Activated CD4-positive, alpha-beta T cell treated with anti-CD3 and anti-CD28 coated beads for 24 hours (primary cell): ENCODE results near the gene CHMP3.
A peak's percentile ranks its signal among the peaks of the same experiment; 100 is the strongest.
"Not testable (repeated sequence)": the region's sequence is repeated elsewhere in the genome, so short reads cannot be mapped to it uniquely, and the experiment has no call there.

Experiments used
- DNase-seq, 2 donors: peaks; one replicate each; pipeline ENCODE4 v3.0.0-alpha.2; 2020; ENCODE audit warnings: low read depth in 2 of 2

Gene CHMP3

DNA sequence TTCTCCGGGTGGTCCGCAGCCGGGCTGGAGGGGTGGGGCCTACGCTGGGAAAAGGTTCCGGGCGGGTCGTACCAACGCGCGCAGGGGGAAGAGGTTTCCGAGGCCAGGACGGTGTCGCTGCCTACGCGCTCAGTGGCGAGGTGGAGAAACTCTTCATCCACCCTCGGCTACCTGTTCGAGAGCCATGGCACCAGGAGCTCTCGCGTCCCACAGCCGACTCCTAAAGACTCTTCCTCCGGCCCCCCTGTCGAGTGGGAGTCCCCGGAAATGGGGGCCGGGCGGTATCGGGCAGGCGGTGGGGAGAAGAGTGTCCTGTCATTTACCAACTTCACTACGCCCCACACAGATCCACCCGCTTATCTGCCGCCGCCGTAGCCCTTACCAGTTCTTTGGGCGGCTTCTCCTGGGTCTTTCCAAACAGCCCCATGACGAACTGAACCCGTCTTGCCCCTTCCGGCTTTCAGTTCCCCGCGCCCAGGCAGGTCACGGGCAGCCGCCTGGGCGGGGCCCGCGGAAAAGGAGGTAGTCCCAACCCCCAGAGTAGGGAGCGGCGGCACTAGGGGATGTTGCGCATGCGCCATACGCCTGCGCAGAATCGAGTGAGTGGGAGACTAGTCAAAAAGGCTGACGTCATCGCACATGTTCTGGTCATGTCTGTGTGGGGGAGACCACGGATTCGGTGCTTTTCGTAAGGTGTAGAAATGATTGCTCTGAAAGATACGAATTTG lies at the start of gene CHMP3:
CHMP3 (minus strand) TSS at position 522 of the 728 bp plus-strand sequence; CDS start at position 427, 95 bp downstream.
- peak; percentile 91 to 93 for DNase-seq

DNA sequence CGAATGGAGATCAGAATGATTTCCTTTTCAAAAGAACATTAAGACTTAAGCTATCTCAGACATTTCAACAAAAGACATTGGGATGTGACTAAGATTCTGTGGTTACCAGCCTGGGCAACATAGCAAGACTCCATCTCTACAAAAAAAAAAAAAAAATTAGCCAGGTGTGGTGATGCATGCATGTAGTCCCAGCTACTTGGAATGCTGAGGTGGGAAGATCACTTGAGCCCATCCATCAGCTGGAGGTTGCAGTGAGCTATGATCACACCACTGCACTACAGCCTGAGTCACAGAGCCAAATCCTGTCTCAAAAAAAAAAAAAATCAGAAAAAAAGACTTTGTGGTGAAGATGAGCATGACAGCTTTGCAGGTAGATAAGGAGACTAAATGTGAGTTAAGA lies 47.6 kb upstream of the CHMP3 start:
- no peak for DNase-seq

DNA sequence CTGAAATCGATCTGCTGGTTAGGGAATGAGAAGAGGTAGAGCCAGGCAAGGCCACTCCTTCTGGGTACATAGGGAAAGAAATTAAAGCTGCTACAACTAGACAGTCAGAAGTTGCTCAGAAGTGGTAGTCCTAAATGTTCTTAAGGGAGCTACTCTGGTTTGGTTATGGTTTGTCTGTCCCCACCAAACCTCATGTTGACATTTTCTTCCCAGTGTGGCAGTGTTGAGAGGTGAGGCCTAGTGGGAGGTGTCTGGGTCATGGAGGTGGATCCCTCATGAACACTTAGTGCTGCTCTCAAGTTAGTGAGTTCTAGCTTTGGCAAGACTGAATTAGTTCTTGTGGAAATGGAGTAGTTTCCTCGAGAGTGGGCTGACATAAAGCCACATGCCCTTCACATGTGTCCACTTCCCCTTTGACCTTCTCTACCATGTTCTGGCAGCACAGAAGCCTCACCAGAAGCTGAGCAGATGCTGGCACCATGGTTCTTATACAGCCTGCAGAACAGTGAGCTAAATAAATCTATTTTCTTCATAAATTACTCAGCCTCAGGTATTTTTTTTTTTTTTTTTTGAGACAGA lies 45.7 kb upstream of the CHMP3 start:
- DNase-seq: no peak

DNA sequence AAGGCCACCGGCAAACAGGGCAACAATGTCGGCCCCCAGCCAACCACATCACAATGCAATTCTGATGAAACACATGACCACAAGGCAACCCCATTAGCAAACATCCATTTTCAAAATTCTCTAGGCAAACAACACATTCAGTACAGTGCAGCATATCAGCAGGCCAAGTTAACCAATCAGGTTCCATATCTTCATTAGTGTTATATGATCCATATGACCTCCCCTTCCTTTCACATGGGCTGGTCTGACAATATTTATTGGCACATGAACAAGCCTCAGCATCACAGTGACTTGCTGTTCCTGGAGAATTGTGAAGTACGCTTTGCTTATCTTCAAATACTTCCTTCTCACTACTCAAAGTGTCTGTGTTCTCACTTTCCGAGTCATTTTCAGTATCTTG lies 40.7 kb upstream of the CHMP3 start:
- no peak for DNase-seq

DNA sequence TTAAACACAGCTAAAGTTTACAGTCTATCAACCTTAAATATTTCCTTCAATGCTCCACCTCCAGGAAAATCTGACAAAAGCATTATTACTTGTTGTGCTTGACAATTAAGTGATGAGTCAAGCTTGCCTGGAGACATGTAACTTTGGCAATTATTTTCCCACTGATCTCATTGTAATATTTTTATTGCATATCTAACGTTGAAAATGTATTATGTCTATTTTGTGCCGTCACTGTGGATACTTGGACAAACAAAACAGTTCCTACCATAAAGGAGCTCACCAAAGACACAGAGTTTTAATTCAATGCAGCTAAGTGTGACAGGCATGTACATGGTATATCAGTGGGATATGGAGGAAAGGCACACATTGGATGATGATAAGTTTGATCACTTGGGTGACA lies 35.7 kb upstream of the CHMP3 start:
- DNase-seq: no peak

DNA sequence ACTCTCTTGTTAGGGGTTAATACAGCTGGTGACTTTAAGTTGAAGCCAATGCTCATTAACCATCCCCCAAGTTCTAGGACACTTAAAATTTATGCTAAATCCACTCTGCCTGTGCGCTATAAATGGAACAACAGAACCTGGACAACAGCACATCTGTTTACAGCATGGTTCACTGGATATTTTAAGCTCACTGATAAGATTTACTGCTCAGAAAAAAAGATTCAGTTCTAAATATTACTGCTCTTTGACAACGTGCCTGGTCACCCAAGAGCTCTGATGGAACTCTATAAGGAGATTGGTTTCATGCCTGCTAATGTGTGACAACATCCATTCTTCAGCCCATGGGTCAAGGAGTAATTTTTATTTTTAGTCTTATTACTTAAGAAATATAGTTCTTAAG lies 32.9 kb upstream of the CHMP3 start:
- DNase-seq: no peak

DNA sequence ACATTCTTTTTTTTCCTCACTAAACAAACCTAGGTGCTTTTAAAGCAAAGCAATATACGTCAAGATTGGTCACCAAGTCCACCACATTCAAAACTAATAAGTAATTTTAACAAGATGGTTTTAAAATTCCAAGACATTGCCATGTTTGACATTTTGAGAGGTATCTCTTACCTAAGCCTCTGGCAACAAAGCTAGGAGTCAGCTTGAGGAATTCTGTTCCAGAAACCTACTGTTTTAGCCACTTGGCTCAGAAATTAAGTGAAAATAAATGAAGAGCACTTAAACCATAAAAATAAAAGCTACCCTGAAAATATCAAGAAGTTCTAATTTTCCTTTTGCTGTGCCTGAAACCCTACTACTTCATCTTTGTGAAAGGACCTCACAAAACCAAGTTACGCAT lies 30.0 kb upstream of the CHMP3 start:
- no peak for DNase-seq

DNA sequence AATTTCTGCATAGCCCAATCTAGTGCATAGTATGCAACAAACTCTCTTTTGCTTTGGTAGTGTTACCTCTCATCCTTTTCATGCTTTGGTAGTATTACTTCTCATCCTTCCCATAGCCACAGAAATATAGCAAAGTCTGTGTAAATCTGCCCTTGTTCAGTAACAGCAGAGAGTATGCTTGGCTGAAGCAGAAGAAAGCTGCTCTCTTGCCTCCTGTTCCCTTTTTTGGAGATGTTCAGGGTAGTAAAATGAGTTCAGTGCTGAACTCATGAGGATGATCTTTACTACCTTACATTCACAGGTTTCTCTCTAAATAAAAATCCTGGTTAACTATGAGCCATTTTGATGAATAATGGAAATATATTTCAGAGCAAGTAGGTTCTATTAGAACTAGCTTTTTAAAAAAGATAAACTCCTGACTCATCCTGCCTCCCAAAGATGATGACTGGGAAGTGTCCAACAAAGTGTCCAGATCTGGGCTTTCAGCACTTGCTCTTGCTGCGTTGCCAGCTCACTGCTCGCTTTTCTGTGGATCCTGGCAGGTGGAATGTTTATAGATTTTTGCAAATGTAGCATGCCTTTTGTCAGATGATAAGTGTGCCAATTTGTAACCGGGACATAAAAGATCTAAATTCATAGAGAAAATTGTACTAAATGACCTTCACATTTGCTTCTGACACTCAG lies 29.4 kb upstream of the CHMP3 start:
- DNase-seq: no peak

DNA sequence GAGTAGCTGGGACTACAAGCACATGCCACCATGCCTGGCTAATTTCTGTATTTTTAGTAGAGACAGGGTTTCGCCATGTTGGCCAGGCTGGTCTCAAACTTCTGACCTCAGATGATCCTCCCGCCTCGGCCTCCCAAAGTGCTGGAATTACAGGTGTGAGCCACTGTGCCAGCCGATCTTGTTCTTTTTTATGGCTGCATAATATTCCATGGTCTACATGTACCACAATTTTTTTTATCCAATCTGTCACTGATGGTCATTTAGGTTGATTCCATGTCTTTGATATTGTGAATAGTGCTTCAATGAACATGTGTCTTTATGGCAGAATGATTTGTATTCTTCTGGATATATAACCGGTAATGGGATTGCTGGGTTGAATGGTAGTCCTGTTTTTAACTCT lies 26.5 kb upstream of the CHMP3 start:
- DNase-seq: not testable (repeated sequence)

DNA sequence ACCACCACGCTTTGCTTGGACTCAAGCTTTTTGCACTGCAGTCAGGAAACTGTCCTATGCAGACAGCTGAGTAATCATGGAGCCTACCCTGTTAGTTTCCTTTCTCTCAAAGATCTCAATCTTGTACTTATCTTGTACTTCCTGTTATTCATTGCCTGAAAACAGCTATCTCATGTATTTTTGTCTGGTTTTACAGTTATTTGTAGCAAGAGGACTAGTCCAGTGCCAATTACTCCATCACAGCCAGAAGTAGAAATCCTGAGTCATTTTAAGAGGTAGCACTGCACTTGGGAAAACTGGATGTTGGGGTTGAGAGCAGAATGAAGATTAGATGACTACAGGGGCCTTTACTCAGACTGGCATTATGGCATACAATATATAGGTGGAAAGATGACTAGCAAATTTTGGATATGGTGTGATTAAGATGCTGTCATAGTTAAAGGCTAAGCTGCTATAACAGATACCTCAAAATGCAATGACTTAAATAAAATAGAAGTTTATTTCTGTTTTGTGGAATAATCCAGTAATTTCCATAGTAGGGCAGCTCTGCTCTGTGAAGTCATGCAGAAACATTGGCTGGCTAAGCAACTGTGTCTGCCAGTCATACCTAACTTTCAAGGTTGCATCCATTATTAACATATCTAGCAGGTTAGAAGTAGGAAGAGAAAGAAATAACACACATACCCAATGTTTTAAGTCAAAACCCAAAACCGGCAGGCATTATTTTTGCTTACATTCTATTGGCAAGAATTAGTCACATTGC lies 21.1 kb upstream of the CHMP3 start:
- DNase-seq: no peak

DNA sequence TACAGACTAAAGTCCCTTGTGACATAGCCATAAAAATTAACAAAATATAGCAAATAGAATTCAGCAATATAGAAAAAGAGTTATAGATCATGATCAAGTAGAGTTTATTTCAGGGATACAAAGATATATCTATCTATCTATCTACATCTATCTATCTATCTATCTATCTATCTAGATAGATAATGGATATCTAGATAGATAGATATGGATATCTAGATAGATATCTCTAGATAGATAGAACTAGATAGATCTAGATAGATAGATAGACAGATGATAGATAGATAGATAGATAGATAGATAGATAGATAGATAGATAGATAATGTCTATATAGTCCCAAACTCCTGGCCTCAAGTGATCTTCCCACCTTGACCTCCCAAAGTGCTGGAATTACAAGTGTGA lies 17.3 kb upstream of the CHMP3 start:
- no peak for DNase-seq

DNA sequence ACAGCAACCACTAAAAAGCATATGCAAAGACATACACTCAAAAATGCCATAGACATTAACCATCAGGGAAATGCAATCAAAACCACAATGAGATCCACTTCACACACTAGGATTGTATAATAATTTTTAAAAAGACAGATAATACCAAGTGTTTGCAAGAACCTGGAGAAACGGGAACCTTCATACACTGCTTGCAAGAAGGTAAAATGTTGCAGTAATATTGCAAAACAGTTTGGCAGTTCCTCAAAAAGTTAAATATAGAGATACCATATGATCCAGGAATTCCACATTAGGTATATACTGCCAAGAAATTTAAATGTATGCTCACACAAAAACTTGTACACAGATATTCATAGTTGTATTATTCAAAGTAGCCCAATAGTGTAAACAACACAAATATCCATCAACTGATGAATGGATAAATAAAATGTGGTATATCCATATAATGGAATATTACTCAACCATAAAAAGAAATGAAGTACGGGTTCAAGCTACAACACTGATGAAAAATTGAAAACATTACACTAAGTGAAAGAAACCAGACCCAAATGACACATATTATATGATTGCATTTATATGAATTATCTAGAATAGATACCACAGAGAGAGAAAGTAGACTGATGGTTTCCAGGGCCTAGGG lies 14.7 kb upstream of the CHMP3 start:
- DNase-seq: no peak

DNA sequence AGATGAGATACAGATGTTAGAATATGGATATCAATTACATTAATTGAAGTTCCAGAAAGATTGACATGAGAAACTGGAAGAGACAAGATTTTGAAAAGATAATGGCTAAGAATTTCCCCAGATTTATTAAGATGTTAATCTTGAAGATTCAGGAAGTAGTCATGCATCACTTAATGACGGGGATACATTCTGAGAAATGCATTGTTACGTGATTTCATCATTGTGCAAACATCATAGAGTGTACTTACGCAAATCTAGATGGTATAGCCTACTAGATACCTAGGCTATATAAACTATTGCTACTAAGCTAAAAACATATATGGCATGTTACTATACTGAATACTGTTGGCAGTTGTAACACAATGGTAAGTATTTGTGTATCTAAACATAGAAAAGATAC lies 6.8 kb upstream of the CHMP3 start:
- no peak for DNase-seq

DNA sequence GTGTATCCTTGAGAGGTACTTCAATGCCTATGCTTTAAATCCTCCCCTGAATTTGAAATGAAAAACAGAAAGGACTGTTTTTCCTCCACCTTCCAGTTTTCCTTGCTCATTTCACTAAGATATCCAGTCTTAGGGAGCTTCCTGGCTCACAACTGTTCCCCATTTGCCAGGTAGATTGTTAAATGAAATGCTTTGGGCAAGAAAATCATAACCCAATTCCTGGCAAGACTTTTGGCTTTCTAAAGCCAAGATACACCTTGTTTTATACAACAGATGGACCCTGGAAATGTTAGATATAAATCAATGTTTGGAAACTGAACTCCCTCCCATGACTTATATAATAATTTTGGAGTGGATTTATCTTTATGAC lies 3.6 kb upstream of the CHMP3 start:
- no peak for DNase-seq

DNA sequence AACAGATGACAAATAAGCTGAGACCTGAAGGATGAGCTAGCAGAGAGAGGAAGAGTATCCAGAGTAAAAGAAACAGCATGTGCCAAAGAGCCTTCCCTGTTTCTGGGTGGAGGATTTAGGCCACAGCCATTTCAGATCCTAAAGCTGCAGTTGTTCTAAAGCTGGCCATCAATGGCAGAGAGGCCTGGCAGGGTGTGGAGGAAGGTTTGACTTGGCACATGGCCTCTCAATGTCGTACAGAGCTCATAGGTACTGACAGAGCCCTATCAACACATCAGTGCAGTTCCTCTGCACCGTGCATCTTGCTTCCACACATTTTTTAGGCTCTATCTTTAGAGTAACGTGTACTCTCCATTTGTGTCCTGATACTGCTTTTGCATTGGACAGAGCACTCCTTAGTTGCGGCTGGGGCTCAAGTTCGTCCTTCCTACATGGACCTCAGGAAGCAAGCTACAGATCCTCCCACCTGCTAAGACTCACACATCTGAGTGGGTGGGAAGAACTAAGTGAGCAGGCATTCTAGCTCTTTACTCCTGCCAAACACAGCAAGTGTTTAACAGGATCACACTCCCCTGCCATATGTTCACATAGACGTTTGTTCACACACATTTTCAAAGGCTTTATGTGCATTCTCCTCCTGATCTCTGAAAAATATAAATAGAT lies 3.0 kb upstream of the CHMP3 start:
- DNase-seq: no peak

DNA sequence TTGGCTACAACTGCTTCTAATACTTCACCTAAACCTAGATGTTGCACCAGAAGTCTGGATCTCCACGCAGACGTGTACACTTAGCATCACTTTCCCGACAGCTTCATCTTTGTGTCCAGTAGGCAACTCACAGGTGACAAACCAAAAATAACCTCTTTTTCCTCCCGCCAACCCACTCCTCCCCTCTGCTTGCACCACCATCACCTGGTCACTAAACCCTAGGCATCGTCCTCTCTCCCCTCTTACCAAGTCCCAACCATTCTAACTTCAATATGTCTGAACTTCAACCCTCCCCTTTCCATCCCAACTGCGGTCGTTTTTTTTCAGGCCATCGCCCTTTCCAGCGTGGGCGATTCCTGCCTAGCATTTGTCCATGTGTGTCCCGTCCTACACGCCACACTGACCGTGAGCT lies 413 bp upstream of the CHMP3 start:
- DNase-seq: no peak

DNA sequence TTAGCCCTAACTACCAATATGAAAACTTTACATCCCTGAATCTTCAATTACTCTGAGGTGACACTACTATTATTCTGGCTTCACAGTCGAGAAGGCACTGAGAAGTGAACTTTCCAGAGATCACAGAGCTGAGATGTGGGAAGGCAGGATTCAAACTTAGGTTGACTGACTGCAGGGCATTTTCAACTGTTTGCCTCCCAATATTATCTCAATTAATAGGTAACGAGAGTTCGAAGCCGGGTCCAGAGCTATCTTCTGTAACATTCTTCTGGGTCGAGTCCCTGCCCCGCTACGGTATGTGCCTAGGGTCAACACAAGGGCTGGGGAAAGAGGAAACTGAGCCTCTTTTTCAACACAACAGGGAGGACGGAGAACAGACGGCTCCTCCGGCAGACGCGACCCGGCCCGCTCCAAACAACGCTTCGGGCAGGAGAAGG lies 740 bp downstream of the CHMP3 start:
- DNase-seq: no peak

DNA sequence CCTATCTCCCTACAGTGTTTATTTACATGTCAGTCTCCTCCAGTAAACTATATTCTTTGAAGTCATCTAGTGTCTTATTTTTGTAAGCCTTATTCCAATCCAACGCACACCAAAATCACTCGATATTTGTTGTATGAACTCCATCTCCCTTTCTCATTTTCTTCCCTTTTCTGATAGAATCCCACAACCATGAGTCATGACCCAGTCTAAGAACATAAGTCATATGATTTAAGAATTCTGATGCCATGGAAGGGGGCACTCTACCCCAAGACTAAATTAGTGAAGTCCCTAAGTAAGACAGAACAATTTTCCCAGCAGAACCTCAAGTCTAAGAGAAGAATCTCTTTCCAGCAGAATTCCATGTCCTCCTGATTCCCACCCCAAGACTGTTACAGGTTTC lies 5.4 kb downstream of the CHMP3 start:
- DNase-seq: no peak

DNA sequence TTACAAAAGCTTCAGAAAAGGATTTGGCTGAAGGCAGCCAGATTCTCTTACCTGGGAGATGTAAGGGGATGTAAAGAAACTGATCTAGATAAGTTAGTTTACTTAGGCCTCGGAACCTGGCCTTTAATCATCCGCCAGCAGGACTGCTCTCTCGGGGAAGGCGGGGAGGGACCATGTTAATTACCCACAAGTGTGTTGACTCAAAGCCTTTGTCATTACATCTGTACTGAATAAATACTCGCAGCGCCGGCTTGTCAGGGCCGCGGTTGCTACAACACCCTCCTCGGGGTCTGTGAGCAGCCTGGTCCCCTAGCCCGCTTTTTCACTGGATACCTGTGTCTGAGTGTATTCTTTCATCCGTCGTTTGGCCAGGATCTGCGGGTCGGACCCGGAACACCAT lies 6.7 kb downstream of the CHMP3 start:
- DNase-seq: no peak

DNA sequence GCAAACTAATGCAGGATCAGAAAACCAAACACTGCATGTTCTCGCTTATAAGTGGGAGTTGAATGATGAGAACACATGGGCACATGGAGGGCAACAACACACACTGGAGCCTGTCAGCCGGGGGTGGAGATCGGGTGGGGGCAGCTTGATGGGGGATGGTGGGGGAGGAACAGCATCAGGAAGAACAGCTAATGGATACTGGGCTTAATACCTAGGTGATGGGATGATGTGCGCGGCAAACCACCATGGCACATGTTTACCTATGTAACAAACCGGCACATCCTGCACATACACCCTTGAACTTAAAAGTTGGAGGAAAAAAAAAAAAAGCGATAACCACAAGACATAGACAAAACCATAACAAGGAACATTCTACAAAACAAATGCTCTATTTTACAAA lies 10.4 kb downstream of the CHMP3 start:
- no peak for DNase-seq

DNA sequence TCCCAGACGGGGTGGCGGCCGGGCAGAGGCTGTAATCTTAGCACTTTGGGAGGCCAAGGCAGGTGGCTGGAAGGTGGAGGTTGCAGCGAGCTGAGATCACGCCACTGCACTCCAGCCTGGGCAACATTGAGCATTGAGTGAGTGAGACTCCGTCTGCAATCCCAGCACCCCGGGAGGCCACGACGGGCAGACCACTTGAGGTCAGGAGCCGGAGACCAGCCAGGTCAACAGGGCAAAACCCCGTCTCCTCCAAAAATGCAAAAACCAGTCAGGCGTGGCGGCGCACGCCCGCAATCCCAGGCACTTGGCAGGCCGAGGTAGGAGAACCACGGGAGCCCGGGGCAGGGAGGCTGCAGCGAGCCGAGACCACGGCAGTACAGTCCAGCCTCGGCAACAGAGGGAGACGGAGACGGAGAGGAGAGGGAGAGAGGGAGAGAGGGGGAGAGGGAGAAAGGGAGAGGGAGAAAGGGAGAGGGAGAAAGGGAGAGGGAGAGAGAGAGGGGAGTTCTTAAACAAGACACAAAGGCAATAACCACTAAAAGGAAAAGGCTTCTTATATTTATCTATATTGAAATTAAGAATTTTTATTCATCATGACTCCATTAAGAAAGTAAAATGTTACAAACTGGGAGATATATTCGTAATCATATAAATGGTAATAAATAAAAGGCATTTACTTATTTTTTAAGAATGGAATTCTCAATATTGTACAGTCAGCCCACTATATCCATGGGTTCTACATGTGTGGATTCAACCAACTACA lies 13.1 kb downstream of the CHMP3 start:
- DNase-seq: not testable (repeated sequence)
